Ovary (tissue), 9 donors: Measurements from ENCODE around the gene STOML3. TPM values are rescaled to one million over a fixed set of nuclear protein-coding genes. Genes with fewer than 3 reads are reported as not detected.
"Not testable (repeated sequence)": the region's sequence is repeated elsewhere in the genome, so short reads cannot be mapped to it uniquely, and the experiment has no call there.

Source experiments
- DNase-seq, 5 donors: peaks; one replicate each; pipeline ENCODE4 v3.0.0-alpha.2; 2019 to 2020
- H3K27ac ChIP-seq, 2 donors: fragments of 200-600 bp; one replicate each; pipeline versions ENCODE4 v1.5.1 to v1.8.0; 2019 to 2022
- H3K27me3 ChIP-seq: fragments of 200-600 bp; one replicate; pipeline ENCODE4 v1.8.0; 2022
- H3K36me3 ChIP-seq: fragments of 200-600 bp; sonication (generic); one replicate; pipeline ENCODE4 v1.5.1; 2019
- H3K4me1 ChIP-seq: one replicate; pipeline ENCODE4 v1.8.1; 2013; ENCODE audit warnings: mild to moderate bottlenecking, moderate library complexity; ENCODE audit not compliant: insufficient read depth
- H3K4me3 ChIP-seq: fragments of 200-600 bp; sonication (generic); one replicate; pipeline ENCODE4 v1.5.1; 2017
- H3K9me3 ChIP-seq, 2 donors: fragments of 200-600 bp in 1 of 2; sonication (generic) in 1 of 2; one replicate each; pipeline versions ENCODE4 v1.5.1 to v1.8.1; 2013 to 2019; ENCODE audit warnings: mild to moderate bottlenecking in 1 of 2, moderate library complexity in 1 of 2
- CTCF ChIP-seq, 3 donors: fragments of 450-650 bp in 2 of 3; fragments of 200-600 bp in 1 of 3; IDR thresholded peaks; one replicate each; pipeline versions ENCODE4 v1.5.1 to v1.8.0; 2016 to 2022; ENCODE audit warnings: antibody characterized with exemption in 3 of 3, mild to moderate bottlenecking in 1 of 3
- EP300 ChIP-seq: sonication (generic); formaldehyde crosslinking; IDR thresholded peaks from one replicate; pipeline ENCODE4 v1.6.1; 2017; ENCODE audit warnings: antibody characterized with exemption
- POLR2A ChIP-seq: fragments of 450-650 bp; IDR thresholded peaks from one replicate; pipeline ENCODE4 v1.6.1; 2017; ENCODE audit warnings: antibody characterized with exemption, mild to moderate bottlenecking, moderate library complexity
- WGBS, 3 donors: extraction: QIAGEN DNeasy Blood & Tissue Kit in 1 of 3; methylation state at CpG; one replicate each; pipeline versions ENCODE4 v1.1.5 to v1.1.7; 2013 to 2017; 5-methylcytosine and 5-hydroxymethylcytosine counted together
- intact Hi-C, 4 donors: fragments of 100-400 bp; cut with DNase I; formaldehyde crosslinking; loops; one replicate each; pipeline versions ENCODE4 v1.11.0 to v1.15.1; 2022 to 2023
- polyA plus RNA-seq, 2 donors: library from polyadenylated mRNA; stranded (reverse); fragments of 200-250 nt in 1 of 2; fragments of 350-450 nt in 1 of 2; fragmentation: Illumina TruSeq in 1 of 2; extraction: RNeasy Lipid Tissue Mini Kit (QIAGEN cat#74804) in 1 of 2; gene quantifications; one replicate each; pipeline ENCODE4 v1.2.3, GENCODE V29; 2013 to 2014
- total RNA-seq, 7 donors: library from RNA; depleted of rRNA in 2 of 7; stranded (reverse); fragments of >200 nt in 2 of 7; fragmentation: NEBNext Ultra II Directional in 3 of 7; extraction: Animal tissue kit (Norgen Biotek cat#: 25700) in 3 of 7; gene quantifications; one replicate each; pipeline versions ENCODE4 v1.1.0 to v1.2.4, GENCODE V29; 2016 to 2023
- donor health status: DM: no; HTN: no; CAD: no; lungs with moderate emphysema.
- donor health status: DM: no; HTN: no; CAD: no.
- donor health status: Bipolar disorder and iron deficiency.
- donor health status: DM: yes; HTN: yes; CAD: no.
- donor health status: DM: no; HTN: no; CAD: no.
- donor health status: DM: yes; HTN: yes; CAD: no.

The STOML3 gene
- total and polyA plus RNA-seq, 9 donors = 0.12 to 8.6 (median 0.50) TPM; not detected in 4

- no peaks in the 10 kb centered on the region for H3K9me3 ChIP-seq
- no peak overlapping the region for H3K4me3 ChIP-seq
- TF ChIP-seq EP300 (no peak), POLR2A (no peak), CTCF (IDR thresholded peaks at IDR 0.05) (no peak)
- no peak overlapping the region for H3K27ac ChIP-seq
- DNase-seq = no peak
- intact Hi-C loops = no loop called here
- H3K36me3 ChIP-seq = no peaks in the 10 kb centered on the region
- no peaks in the 10 kb centered on the region for H3K4me1 ChIP-seq
- H3K27me3 ChIP-seq = no peaks in the 10 kb centered on the region
- 84 to 86% (median 85%) methylated on average over 5 of the region's 5 CpGs for WGBS, 3 donors
Observed at GRCh38 chr13:39013462-39013861, 22.8 kb upstream of the STOML3 start.

GRCh38 chr13:39012608-39013007 lies 22.0 kb upstream of the STOML3 start:
- Histone ChIP-seq H3K27ac (no peak overlapping the region), H3K4me3 (no peak overlapping the region), H3K36me3 (no peaks in the 10 kb centered on the region), H3K27me3 (no peaks in the 10 kb centered on the region), H3K9me3 (no peaks in the 10 kb centered on the region), H3K4me1 (no peaks in the 10 kb centered on the region)
- DNase-seq = no peak
- intact Hi-C loops = no loop called here
- 80 to 83% (median 82%) methylated on average over 7 of the region's 7 CpGs for WGBS, 3 donors
- TF ChIP-seq POLR2A (no peak), EP300 (no peak), CTCF (IDR thresholded peaks at IDR 0.05) (no peak)

GRCh38 chr13:39006371-39007111 lies 15.9 kb upstream of the STOML3 start:
- H3K36me3 ChIP-seq, H3K27me3 ChIP-seq, DNase-seq, intact Hi-C loops, H3K9me3 ChIP-seq, H3K4me3 ChIP-seq, H3K27ac ChIP-seq, H3K4me1 ChIP-seq: not testable (repeated sequence)
- 81 to 93% (median 83%) methylated on average over 20 to 29 of the region's 29 CpGs for WGBS, 3 donors

- 62 to 73% (median 71%) methylated on average over 3 of the region's 3 CpGs for WGBS, 3 donors
- intact Hi-C loops = no loop called here
- H3K36me3 ChIP-seq = no peaks in the 10 kb centered on the region
- H3K4me3 ChIP-seq = no peak overlapping the region
- H3K4me1 ChIP-seq = no peaks in the 10 kb centered on the region
- TF ChIP-seq EP300 (no peak), CTCF (IDR thresholded peaks at IDR 0.05) (no peak), POLR2A (no peak)
- H3K9me3 ChIP-seq = no peaks in the 10 kb centered on the region
- no peak for DNase-seq
- H3K27ac ChIP-seq = no peak overlapping the region
- no peaks in the 10 kb centered on the region for H3K27me3 ChIP-seq
Observed at GRCh38 chr13:38998739-38999138, 8.1 kb upstream of the STOML3 start.

- Histone ChIP-seq H3K36me3 (no peaks in the 10 kb centered on the region), H3K4me3 (no peak overlapping the region), H3K4me1 (no peaks in the 10 kb centered on the region), H3K9me3 (no peaks in the 10 kb centered on the region), H3K27ac (no peak overlapping the region), H3K27me3 (no peaks in the 10 kb centered on the region)
- WGBS, 3 donors = 62 to 78% (median 75%) methylated on average over 4 of the region's 4 CpGs
- TF ChIP-seq EP300 = no peak
- TF ChIP-seq CTCF (IDR thresholded peaks at IDR 0.05) = no peak
- no peak for TF ChIP-seq POLR2A
- no peak for DNase-seq
- intact Hi-C loops = no loop called here
Observed at GRCh38 chr13:38993381-38993780, 2.8 kb upstream of the STOML3 start.
